GM10266 (cell line): ENCODE measurements around the gene ST6GALNAC5.

Source experiments
- DNase-seq: peaks from one replicate; pipeline ENCODE4 v3.0.0; 2012; ENCODE audit errors: extremely low spot score
- TF ChIP-seq, protein P1 (sequence below): IDR thresholded peaks from 2 replicates; pipeline ENCODE4 v1.5.1; 2012; ENCODE audit warnings: mild to moderate bottlenecking, low read depth; ENCODE audit not compliant: control insufficient read depth, insufficient read depth; ENCODE audit errors: missing control alignments

The ST6GALNAC5 gene

DNA sequence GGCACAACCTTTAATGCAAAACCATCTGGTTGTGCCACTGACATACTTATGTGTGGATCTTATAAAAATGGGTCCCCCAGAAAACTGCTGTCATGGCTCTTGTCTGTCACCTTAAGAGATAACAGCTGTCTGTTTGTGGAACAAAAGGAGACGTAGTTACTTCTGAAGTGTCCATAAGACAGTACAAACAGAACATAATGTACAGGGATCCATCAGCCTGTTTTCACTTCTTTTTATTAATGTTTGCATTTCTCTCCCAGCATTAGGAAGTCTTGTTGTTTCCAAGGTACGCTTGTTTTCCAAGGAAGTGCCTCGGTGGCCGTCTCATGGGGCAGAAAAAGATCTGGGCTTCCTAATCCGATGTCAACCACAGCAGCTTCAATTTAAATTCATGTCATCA is 11.2 kb upstream of the ST6GALNAC5 start:
- TF ChIP-seq, protein P1, sequence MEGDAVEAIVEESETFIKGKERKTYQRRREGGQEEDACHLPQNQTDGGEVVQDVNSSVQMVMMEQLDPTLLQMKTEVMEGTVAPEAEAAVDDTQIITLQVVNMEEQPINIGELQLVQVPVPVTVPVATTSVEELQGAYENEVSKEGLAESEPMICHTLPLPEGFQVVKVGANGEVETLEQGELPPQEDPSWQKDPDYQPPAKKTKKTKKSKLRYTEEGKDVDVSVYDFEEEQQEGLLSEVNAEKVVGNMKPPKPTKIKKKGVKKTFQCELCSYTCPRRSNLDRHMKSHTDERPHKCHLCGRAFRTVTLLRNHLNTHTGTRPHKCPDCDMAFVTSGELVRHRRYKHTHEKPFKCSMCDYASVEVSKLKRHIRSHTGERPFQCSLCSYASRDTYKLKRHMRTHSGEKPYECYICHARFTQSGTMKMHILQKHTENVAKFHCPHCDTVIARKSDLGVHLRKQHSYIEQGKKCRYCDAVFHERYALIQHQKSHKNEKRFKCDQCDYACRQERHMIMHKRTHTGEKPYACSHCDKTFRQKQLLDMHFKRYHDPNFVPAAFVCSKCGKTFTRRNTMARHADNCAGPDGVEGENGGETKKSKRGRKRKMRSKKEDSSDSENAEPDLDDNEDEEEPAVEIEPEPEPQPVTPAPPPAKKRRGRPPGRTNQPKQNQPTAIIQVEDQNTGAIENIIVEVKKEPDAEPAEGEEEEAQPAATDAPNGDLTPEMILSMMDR: no peak
- no peak for DNase-seq

DNA sequence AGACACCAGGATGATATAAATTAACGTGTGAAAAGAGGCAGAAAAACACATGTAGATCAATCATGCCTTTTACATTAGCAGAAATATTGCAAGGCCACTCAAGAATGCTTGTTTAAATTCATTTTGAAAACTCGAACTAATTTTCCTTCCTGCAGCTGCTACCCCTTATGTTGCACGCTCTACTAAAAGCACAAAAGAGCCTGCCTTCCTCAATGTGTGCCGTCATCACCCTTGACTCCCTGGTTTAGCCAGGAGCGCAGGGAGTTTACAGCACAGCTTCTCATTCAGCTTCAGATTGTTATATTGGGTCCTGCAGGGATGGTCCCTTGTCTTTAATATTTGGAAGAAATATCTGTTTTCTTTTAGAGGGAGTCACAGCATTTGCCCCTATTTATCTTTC is 10.1 kb upstream of the ST6GALNAC5 start:
- TF ChIP-seq, protein P1: no peak
- DNase-seq: no peak

DNA sequence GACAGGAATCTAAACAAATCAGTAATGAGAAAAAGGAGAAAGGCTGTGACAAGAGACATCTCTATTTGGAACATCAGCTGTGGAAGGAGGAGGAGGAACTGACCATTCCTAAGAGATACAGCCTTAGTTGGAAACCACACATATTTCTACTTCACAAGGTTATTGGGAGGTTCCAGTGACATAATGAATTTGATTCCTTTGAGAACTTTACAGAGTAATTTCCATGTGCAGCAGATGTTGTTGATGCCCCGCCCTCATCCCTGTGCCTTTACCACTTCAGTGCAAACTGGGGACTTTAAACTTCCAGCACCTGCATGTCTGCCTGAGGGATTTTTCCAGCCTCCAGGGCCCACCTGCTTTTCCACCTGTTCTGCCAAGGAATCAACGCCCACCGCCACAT is 9.3 kb upstream of the ST6GALNAC5 start:
- TF ChIP-seq, protein P1: no peak
- DNase-seq: no peak

DNA sequence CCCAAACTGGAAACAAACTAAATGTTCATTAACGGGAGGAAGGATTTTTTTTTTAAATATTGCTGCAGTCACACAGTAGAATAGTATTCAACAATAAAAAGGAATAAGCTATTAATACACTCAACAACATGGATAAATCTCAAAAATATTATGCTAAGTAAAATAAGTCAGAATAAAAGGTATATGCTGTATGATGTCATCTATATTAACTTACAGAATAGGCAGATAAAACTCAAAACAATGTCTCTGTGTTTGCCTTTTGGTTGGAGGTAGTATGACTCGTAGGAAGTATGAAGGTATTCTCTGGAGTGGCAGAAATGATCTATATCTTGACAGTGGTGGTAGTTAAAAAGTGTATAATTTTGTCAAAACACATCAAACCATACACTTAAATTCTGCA is 6.1 kb upstream of the ST6GALNAC5 start:
- TF ChIP-seq, protein P1: no peak
- DNase-seq: no peak

DNA sequence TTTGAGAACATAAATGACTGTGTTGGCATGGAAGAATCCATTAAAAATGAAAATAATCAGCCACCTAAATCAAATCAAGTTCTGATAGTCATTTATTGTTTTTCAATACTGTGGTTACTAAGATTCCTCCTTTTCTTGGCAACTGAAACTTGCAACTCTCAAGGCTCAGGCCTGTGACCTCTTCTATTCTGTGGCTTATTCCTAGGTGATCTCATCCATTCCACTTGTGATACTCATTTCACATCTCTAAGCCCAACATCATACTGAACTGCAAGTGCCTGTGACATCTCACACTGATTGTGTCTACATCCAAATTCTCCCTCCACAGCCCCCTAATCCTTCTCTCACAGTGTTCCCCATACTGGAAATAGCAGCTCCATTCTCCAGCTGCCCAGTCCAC is 4.8 kb upstream of the ST6GALNAC5 start:
- TF ChIP-seq, protein P1: no peak
- DNase-seq: no peak

DNA sequence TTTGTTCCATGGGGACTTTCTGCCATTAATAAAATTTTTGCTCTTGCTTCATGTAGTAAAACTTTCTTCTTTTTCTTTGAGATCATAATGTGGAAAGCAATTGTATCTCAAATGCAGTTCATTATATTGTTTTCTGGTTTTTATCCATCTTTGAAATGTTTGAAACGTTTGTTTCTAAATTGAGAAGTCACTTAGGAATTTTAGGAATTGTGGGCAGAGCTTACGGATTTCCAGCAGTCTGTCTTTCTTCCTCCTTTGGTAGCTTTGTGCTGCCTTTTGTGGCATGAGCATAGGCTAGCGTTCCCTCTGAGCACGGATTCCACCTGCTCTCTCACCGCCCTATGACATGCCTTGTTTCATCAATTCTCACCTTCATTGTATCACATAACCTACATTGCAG is 2.9 kb upstream of the ST6GALNAC5 start:
- TF ChIP-seq, protein P1: no peak
- DNase-seq: no peak

DNA sequence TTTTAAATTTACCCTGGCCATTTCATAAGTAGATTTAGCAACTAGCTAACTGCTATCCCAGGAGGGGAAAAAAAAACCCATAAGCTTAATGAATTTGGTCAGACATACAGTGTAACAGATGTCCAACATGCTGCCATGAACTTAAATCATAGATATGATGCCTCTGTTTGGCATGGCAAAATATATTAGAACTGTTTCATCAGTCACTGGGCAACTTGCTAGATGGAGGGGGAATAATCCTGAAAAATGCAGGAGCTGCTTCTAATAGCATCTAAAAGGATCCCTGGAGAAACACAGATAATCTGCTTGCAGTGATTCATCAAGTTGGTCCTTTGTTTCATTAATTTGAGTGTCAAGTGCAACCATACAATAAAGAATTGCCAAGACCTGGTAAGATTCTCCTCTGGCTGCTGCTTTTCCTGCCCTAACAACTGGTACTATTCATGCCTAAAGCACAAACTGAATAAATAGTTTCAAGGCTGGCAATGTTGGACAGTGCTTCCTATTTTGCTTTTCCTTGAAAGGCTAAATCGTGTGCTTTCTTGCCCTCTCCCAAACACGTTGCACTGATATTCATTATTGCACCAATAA is 1.5 kb upstream of the ST6GALNAC5 start:
- no peak for DNase-seq
- TF ChIP-seq, protein P1: no peak
